BLaER1 (cell line): ENCODE measurements around the gene ACIN1.

Experiments
- H3K27ac ChIP-seq: shearing (Covaris generic); formaldehyde crosslinking; 2 replicates; pipeline ENCODE4 v1.8.1; 2022
- H3K27me3 ChIP-seq: shearing (Covaris generic); formaldehyde crosslinking; 2 replicates; pipeline ENCODE4 v1.8.1; 2022
- H3K36me3 ChIP-seq: shearing (Covaris generic); formaldehyde crosslinking; 2 replicates; pipeline ENCODE4 v1.8.1; 2022
- H3K4me1 ChIP-seq: shearing (Covaris generic); formaldehyde crosslinking; 2 replicates; pipeline ENCODE4 v1.8.1; 2022
- H3K4me2 ChIP-seq: shearing (Covaris generic); formaldehyde crosslinking; 2 replicates; pipeline ENCODE4 v1.8.1; 2022
- H3K4me3 ChIP-seq: shearing (Covaris generic); formaldehyde crosslinking; 2 replicates; pipeline ENCODE4 v1.8.1; 2022
- H3K9ac ChIP-seq: shearing (Covaris generic); formaldehyde crosslinking; 2 replicates; pipeline ENCODE4 v1.8.1; 2022
- H3K9me3 ChIP-seq: shearing (Covaris generic); formaldehyde crosslinking; 2 replicates; pipeline ENCODE4 v1.8.1; 2022
- H4K20me1 ChIP-seq: shearing (Covaris generic); formaldehyde crosslinking; 2 replicates; pipeline ENCODE4 v1.8.1; 2022
- Cebpa-rat ChIP-seq: shearing (Covaris generic); IDR thresholded peaks from 2 replicates; pipeline ENCODE4 v1.8.1; 2022

Gene ACIN1

DNA sequence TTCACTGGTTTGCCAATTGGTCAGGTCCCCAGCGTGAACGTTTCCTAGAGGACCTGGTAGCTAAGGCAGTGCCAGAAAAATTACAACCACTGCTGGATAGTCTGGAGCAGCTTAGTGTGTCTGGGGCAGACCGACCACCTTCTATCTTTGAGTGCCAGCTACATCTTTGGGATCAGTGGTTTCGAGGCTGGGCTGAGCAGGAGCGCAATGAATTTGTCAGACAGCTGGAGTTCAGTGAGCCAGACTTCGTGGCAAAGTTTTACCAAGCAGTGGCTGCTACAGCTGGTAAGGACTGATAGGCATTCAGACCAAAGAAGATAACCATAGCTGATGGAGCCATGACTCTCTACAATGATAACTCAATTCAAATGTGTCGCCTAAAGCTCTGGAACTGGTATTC, 2.9 kb upstream of the ACIN1 start:
- Histone ChIP-seq H4K20me1 (peaks cover 50% of the 10 kb centered on the region), H3K9me3 (no peaks in the 10 kb centered on the region), H3K27ac (no peak overlapping the region), H3K4me3 (no peak overlapping the region), H3K36me3 (peaks cover 28% of the 10 kb centered on the region), H3K4me2 (peak overlapping the region; percentile 88; the same call in 1 of the 2 replicates), H3K9ac (no peak overlapping the region), H3K27me3 (no peaks in the 10 kb centered on the region), H3K4me1 (peaks cover 51% of the 10 kb centered on the region)
- TF ChIP-seq Cebpa-rat = no peak

DNA sequence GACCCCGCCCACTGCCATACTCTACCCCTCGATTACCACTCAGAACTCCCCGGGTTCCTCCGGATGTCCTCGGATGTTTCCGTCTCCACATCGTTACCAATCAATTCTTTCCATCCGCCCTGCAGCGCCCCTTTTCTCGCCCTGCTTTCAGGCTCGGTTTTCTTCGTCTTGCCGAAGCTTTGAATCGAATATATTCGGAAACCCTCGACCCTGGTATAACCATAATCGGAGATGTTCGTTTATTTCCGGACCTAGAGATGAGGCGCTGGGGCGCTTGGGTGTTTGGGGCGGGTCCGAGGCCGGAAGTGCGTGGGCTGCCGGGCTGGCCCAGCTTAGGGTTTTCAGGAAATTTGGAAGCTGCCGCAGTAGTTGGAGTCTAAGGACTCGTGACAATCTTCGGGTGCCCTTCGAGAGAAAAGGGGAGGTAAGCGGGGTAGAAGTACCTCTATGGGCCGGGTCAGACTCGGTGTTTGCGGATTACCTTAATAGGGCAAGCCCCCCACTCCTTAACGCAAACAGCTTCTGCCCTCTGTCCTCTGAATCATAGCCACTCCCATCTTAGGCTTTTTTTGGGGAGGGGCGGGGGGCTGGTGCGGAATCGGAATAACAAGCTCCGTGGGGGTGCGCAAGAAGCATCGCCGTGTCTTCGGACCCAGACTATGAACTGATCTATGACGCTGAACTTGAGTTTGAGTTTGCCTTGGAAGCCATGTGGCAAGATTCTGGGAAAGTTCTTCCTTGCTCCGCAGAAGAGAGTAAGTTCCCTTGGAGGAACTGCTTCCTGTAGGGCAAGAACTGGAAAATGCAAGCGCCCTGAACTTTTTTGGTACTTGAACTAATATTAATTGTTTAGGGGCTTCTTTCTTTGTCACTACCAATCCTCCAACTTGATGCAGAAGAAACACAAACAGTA, 516 bp upstream of the ACIN1 start, which contains the start of gene C14orf119:
Gene C14orf119, plus strand, starts transcription at position 310 of the 913 bp plus-strand sequence. CDS start 2,154 bp downstream, outside the sequence.
- Histone ChIP-seq H3K27ac (peak within 1 kb of the TSS; percentile 94), H3K9me3 (no peaks in the 10 kb centered on the region), H3K4me1 (peaks cover 39% of the 10 kb centered on the region), H3K4me3 (peak within 1 kb of the TSS; percentile 80), H3K4me2 (peak within 1 kb of the TSS; percentile 93), H3K9ac (peak within 1 kb of the TSS; percentile 94), H3K36me3 (peaks cover 51% of the 10 kb centered on the region), H3K27me3 (no peaks in the 10 kb centered on the region), H4K20me1 (peaks cover 74% of the 10 kb centered on the region)
- no peak for TF ChIP-seq Cebpa-rat

DNA sequence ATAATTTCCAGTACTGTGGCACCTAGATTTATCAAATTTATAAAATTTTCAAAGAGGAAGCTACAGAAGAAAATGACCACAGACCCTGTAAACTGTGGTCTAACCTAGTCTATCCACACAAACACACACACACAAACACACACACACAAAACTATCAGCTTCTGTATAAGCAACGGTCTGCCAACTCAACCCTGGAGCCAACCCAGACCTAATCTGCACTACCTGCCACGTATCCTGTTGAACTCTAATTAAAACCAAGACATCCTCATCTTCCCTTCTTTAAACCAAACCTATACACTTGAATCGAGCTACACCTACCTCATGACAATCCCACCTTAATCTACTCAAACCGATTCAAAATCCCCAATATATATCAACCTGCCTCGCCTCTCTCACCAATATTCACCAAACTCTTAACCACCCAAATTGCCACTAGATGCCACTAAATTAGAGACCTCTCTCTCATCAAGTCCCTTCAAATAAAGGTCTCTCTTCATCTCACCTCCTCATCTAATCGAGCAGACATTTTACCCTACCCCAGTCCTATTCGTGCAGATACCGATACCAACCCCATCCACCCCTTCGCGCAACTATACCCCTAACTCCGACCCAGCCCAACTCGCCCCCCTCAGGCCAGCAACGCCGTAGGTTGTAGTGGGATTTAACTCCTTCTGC, 808 bp downstream of the ACIN1 start:
- Histone ChIP-seq H3K27me3 (no peaks in the 10 kb centered on the region), H3K9me3 (no peaks in the 10 kb centered on the region), H3K4me2 (peak overlapping the region; percentile 93), H3K4me3 (peak overlapping the region; percentile 80), H3K27ac (peak overlapping the region; percentile 94), H3K9ac (peak overlapping the region; percentile 94), H3K4me1 (peaks cover 36% of the 10 kb centered on the region), H4K20me1 (peaks cover 76% of the 10 kb centered on the region), H3K36me3 (peaks cover 60% of the 10 kb centered on the region)
- TF ChIP-seq Cebpa-rat = no peak

DNA sequence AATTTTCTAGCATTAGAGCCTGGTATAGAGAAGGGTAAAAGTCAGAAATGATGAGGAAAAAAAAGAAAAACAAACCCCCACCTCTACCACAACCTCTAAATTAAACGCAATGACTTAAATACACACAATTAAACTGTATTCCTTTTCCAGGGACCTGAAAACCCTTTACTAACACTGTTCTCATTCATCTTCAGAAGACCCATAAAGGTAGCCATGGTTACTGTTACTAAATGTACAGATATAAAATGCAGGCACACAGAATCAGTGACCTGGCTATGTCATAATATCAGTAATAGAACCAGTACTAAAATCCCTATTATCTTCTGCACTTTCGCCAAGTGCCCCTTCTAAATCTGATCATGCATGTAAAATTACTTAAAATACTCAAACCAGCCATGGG, 1.4 kb downstream of the ACIN1 start:
- no peak for TF ChIP-seq Cebpa-rat
- Histone ChIP-seq H3K27me3 (no peaks in the 10 kb centered on the region), H3K4me2 (peak overlapping the region; percentile 93), H3K27ac (no peak overlapping the region), H3K9me3 (no peaks in the 10 kb centered on the region), H4K20me1 (peaks cover 79% of the 10 kb centered on the region), H3K4me3 (peak overlapping the region; percentile 80), H3K4me1 (peaks cover 36% of the 10 kb centered on the region), H3K9ac (peak overlapping the region; percentile 94), H3K36me3 (peaks cover 61% of the 10 kb centered on the region)

DNA sequence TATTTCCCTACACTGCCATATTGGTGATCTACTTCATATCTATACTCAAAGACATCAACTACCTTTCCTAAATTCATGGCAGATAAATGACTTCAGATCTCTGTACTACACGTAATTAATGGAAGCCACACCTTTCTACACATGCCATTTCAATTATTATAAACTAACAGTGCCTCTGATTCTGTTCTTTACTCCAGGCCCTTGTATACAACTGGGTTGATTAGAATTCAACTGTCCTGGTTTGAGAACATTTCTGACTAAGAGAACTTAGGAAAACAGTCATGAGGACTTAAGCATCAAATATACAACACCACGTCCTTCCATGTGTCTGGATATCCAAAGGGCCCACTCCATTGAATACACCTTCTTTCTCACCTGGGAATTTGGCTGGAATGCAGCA, 1.8 kb downstream of the ACIN1 start:
- H3K27ac ChIP-seq = no peak overlapping the region
- TF ChIP-seq Cebpa-rat = no peak
- H3K4me3 ChIP-seq = no peak overlapping the region
- peaks cover 61% of the 10 kb centered on the region for H3K36me3 ChIP-seq
- H3K9me3 ChIP-seq = no peaks in the 10 kb centered on the region
- no peaks in the 10 kb centered on the region for H3K27me3 ChIP-seq
- peak overlapping the region; percentile 93 for H3K4me2 ChIP-seq
- no peak overlapping the region for H3K9ac ChIP-seq
- H3K4me1 ChIP-seq = peaks cover 35% of the 10 kb centered on the region
- H4K20me1 ChIP-seq = peaks cover 79% of the 10 kb centered on the region

DNA sequence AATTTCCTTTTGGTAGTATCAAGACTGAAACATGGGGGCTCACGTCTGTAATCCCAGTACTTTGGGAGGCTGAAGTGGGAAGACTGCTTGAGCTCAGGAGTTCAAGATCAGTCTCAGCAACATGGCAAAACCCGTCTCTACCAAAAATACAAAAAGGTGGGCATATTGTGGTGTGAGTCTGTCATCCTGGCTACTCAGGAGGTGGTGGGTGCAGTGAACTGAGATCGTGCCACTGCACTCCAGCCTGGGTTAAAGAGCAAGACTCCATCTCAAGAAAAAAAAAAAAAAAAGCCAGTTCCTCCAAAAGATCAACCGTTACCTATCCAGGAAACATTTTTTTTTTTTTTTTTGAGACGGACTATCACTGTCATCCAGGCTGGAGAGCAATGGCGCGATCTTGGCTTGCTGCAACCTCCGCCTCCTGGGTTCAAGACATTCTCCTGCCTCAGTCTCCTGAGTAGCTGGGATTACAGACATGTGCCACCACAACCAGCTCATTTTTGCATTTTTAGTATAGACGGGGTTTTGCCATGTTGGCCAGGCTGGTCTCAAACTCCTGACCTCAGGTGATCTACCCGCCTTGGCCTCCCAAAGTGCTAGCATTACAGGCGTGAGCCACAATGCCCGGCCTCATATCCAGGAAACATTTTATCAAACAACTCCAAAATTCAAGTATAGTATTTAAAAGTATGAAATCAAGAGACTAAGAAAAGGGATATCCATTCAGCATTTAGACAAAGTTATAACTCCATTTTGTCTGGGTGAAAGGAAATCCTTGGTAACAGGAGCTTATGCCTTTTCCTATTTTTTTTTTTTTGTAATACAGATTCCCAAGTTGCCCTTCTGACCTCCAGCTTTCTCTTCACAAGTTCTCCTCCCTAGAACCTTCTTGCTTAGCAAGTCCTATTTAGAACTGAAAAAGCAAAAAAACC, 3.4 kb downstream of the ACIN1 start:
- Histone ChIP-seq H3K4me3 (no peak overlapping the region), H4K20me1 (peaks cover 79% of the 10 kb centered on the region), H3K27me3 (no peaks in the 10 kb centered on the region), H3K9ac (no peak overlapping the region), H3K4me1 (peaks cover 19% of the 10 kb centered on the region), H3K27ac (no peak overlapping the region), H3K4me2 (no peak overlapping the region), H3K9me3 (no peaks in the 10 kb centered on the region), H3K36me3 (peaks cover 69% of the 10 kb centered on the region)
- TF ChIP-seq Cebpa-rat = no peak

DNA sequence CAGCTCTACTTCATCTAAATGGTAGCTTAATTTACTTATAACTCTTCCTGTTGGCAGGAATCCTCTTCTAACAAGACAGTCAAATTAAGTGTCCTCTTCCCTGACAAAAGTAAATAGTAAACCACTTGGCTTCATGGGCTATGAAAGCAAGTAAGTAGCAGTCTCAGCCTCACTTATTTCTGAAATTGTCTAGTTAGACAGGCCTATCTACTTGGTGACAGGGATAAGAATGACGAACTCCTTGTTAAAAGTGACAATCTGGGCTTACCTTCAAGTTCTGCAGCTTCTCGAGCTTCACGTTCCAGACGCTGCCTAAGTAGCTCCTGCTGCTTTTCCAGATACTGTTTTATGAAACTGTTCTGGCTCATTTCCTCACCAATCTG, 4.7 kb downstream of the ACIN1 start:
- Histone ChIP-seq H3K36me3 (peaks cover 82% of the 10 kb centered on the region), H4K20me1 (peaks cover 91% of the 10 kb centered on the region), H3K9me3 (no peaks in the 10 kb centered on the region)

DNA sequence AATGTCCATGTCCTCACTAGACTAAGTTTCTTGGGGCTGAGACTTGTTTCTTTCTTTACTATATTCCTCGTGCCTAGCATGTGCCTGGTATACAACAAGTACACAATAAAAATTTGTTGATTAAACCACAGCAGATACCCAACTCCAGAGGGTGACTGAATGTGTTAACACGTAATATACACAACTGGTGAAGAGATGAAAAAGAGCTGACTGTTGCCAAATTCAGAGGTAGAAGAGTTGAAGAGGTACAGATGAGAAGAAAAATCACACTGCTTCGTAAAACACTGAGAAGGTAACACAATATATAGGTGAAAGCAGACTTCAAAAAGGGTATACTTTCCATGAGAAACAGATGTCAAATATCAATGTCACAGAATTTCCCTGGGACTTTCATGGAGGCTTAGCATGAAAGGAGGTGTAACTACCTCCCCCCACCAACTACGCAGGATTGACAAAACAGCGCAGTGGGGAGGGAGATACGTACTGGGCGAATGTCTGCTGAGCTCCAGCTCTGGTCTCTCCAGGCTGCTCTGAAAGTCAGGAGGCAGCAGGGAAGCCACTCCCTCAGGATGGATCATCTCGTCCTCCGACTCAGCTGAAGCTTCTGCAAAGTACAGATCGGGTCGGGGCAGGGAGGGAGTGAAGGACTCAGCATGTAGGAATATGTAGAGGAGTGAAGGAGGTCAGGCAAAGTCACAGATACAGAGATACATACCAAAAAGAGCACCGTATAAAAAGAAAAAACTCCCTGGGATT, 5.3 kb downstream of the ACIN1 start:
- Histone ChIP-seq H3K27ac (no peak overlapping the region), H3K4me1 (peaks cover 13% of the 10 kb centered on the region), H3K4me3 (no peak overlapping the region), H3K9ac (no peak overlapping the region), H3K27me3 (no peaks in the 10 kb centered on the region), H3K9me3 (no peaks in the 10 kb centered on the region), H4K20me1 (peaks cover 97% of the 10 kb centered on the region), H3K4me2 (no peak overlapping the region), H3K36me3 (peaks cover 87% of the 10 kb centered on the region)
- no peak for TF ChIP-seq Cebpa-rat

More for the DNA sequence above, 4.7 kb downstream of the ACIN1 start:
- H3K4me2 ChIP-seq = no peak overlapping the region
- H3K4me1 ChIP-seq = peaks cover 13% of the 10 kb centered on the region
- no peak overlapping the region for H3K27ac ChIP-seq
- no peak for TF ChIP-seq Cebpa-rat
- H3K4me3 ChIP-seq = no peak overlapping the region
- no peak overlapping the region for H3K9ac ChIP-seq
- H3K27me3 ChIP-seq = no peaks in the 10 kb centered on the region

DNA sequence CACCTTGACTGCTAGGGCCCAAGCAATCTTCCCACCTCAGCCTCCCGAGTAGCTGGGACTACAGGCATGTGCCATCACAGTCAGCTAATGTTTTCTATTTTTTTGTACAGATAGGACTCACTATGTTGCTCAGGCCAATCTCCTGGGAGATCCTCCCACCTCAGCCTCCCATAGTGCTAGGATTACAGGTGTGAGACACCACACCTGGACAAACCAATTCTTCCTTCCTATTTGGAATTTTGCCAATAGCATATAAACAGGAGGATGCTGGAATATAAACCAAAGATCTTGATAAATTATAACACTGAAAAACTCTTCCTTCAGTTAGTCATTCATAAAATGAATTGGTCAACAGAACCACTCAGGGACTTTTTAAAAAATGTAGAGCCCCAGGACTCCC, 8.4 kb downstream of the ACIN1 start:
- TF ChIP-seq Cebpa-rat = no peak
- no peaks in the 10 kb centered on the region for H3K4me1 ChIP-seq
- no peak overlapping the region for H3K27ac ChIP-seq
- peaks cover 66% of the 10 kb centered on the region for H4K20me1 ChIP-seq
- no peak overlapping the region for H3K4me2 ChIP-seq
- H3K4me3 ChIP-seq = no peak overlapping the region
- H3K36me3 ChIP-seq = peaks cover 100% of the 10 kb centered on the region
- H3K9ac ChIP-seq = no peak overlapping the region
- no peaks in the 10 kb centered on the region for H3K9me3 ChIP-seq
- H3K27me3 ChIP-seq = no peaks in the 10 kb centered on the region
